Thyroid gland (tissue), 4 donors: ENCODE measurements around the gene EHBP1L1.

ENCODE experiments used
- CTCF ChIP-seq, 6 experiments: fragments of 200-600 bp in 3 of 6; fragments of 450-650 bp in 3 of 6; sonication (generic) in 3 of 6; IDR thresholded peaks; one replicate each; pipeline ENCODE4 v1.5.1; 2016 to 2019; ENCODE audit warnings: antibody characterized with exemption in 6 of 6, mild to moderate bottlenecking in 2 of 6, inconsistent platforms in 1 of 6, moderate library complexity in 1 of 6
- POLR2A ChIP-seq, 2 donors: fragments of 450-650 bp; IDR thresholded peaks; one replicate each; pipeline ENCODE4 v1.6.1; 2017; ENCODE audit warnings: antibody characterized with exemption in 2 of 2, mild to moderate bottlenecking in 2 of 2, moderate library complexity in 1 of 2

DNA sequence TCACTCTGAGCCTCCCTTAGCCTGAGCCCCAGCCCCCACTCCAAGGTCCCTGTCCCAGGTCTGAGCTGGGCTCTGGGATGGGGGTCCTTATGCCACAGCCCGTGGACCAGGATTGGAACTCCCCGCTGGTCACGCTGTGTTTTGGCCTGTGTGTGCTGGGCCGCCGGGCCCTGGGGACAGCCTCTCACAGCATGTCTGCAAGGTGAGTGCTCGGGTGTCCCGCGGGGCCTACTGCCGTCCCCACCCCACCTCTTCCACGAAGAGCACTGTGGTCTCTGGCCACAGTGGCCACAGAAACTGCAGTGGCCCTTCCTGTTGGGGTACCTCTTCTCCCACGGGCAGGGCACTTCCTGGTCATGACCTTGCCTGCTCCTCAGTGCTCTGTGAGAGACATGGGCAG lies 58.6 kb downstream of the EHBP1L1 start:
- TF ChIP-seq CTCF (IDR thresholded peaks at IDR 0.05): no peak
- TF ChIP-seq POLR2A (IDR thresholded peaks at IDR 0.05): no peak
